Neutrophil (primary cell): ENCODE data around the gene FRMD7.

Experiments
- H3K27ac ChIP-seq: fragments of 200-600 bp; sonication (generic); 2 replicates; pipeline ENCODE4 v1.5.1; 2016; ENCODE audit warnings: mild to moderate bottlenecking, moderate library complexity
- H3K27me3 ChIP-seq: fragments of 200-600 bp; sonication (generic); 2 replicates; pipeline ENCODE4 v1.6.0; 2016; ENCODE audit warnings: mild to moderate bottlenecking
- H3K36me3 ChIP-seq: fragments of 200-600 bp; sonication (generic); 2 replicates; pipeline ENCODE4 v1.5.1; 2017
- H3K4me1 ChIP-seq, 2 experiments: fragments of 200-600 bp in 1 of 2; sonication (generic) in 1 of 2; 1 replicate in 1 of 2; 2 replicates in 1 of 2; pipeline versions ENCODE4 v1.5.1 to v1.6.1; 2013 to 2016; ENCODE audit warnings: low read depth in 1 of 2, low read length in 1 of 2, mild to moderate bottlenecking in 1 of 2, moderate library complexity in 1 of 2; ENCODE audit not compliant: control insufficient read depth in 1 of 2, insufficient read depth in 1 of 2
- H3K4me3 ChIP-seq, 2 experiments: fragments of 200-600 bp in 1 of 2; sonication (generic) in 1 of 2; 1 replicate in 1 of 2; 2 replicates in 1 of 2; pipeline ENCODE4 v1.5.1; 2013 to 2016; ENCODE audit warnings: low read depth in 1 of 2, low read length in 1 of 2, mild to moderate bottlenecking in 1 of 2, moderate library complexity in 1 of 2
- H3K9me3 ChIP-seq: fragments of 200-600 bp; sonication (generic); 2 replicates; pipeline ENCODE4 v1.5.1; 2016
- CTCF ChIP-seq: fragments of 200-600 bp; sonication (generic); IDR thresholded peaks from 2 replicates; pipeline ENCODE4 v1.5.1; 2016; ENCODE audit warnings: antibody characterized with exemption

FRMD7 gene

GRCh38 chrX:132037479-132037993, 90.3 kb downstream of the FRMD7 start:
- Histone ChIP-seq H3K4me3 (no peak overlapping the region), H3K27ac (peak overlapping the region; percentile 8), H3K9me3 (no peaks in the 10 kb centered on the region), H3K36me3 (no peaks in the 10 kb centered on the region), H3K4me1 (peaks cover 5 to 9% of the 10 kb centered on the region in 2 experiments), H3K27me3 (no peaks in the 10 kb centered on the region)
- TF ChIP-seq CTCF = no peak

GRCh38 chrX:132034648-132035047, 93.2 kb downstream of the FRMD7 start:
- Histone ChIP-seq H3K9me3 (no peaks in the 10 kb centered on the region), H3K4me3 (no peak overlapping the region), H3K4me1 (peaks cover 5 to 9% of the 10 kb centered on the region in 2 experiments), H3K27me3 (no peaks in the 10 kb centered on the region), H3K36me3 (no peaks in the 10 kb centered on the region), H3K27ac (no peak overlapping the region)
- TF ChIP-seq CTCF = no peak

DNA sequence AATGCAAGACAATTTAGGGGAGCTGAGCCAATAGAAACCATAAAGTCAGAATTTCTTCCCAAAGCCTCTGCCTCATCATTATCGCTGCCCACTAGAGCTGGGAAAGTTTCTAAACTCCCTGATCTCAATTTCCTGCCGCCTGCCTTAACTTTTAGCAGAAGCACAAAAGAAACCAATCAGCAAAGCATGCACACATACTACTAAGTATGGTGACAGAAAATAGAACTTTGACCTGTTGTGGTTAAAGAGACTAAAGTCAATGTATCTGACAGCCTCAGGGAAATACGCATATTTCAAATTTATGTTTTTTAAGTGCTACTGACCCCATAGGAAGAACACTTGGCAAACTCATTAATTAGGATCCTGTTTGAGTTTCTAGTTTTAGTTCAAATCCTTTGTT, 94.7 kb downstream of the FRMD7 start:
- H3K9me3 ChIP-seq = no peaks in the 10 kb centered on the region
- H3K27ac ChIP-seq = no peak overlapping the region
- no peak overlapping the region for H3K4me3 ChIP-seq
- no peaks in the 10 kb centered on the region for H3K36me3 ChIP-seq
- TF ChIP-seq CTCF = no peak
- peaks cover 5 to 9% of the 10 kb centered on the region in 2 experiments for H3K4me1 ChIP-seq
- H3K27me3 ChIP-seq = no peaks in the 10 kb centered on the region

- H3K4me3 ChIP-seq = no peak overlapping the region
- H3K36me3 ChIP-seq = no peaks in the 10 kb centered on the region
- H3K27ac ChIP-seq = no peak overlapping the region
- H3K27me3 ChIP-seq = no peaks in the 10 kb centered on the region
- peaks cover 5 to 6% of the 10 kb centered on the region in 2 experiments for H3K4me1 ChIP-seq
- no peak for TF ChIP-seq CTCF
- no peaks in the 10 kb centered on the region for H3K9me3 ChIP-seq
Observed at GRCh38 chrX:132031867-132032266, 96.0 kb downstream of the FRMD7 start.

- Histone ChIP-seq H3K4me3 (no peak overlapping the region), H3K27ac (peak overlapping the region; percentile 20), H3K9me3 (no peaks in the 10 kb centered on the region), H3K36me3 (no peaks in the 10 kb centered on the region), H3K4me1 (peaks cover 9 to 10% of the 10 kb centered on the region in 2 experiments), H3K27me3 (no peaks in the 10 kb centered on the region)
- TF ChIP-seq CTCF = no peak
Observed at GRCh38 chrX:132030264-132030663, 97.6 kb downstream of the FRMD7 start.
